GM19468 (cell line): ENCODE measurements around the gene MTUS2.

Experiments
- ATAC-seq: cut with Tn5 transposase; IDR thresholded peaks from one replicate; pipeline ENCODE4 v1.9.1; 2021; ENCODE audit warnings: mild to moderate bottlenecking, moderate library complexity, moderate number of reproducible peaks; ENCODE audit not compliant: unreplicated experiment; ENCODE audit errors: extremely low read depth

MTUS2 gene

DNA sequence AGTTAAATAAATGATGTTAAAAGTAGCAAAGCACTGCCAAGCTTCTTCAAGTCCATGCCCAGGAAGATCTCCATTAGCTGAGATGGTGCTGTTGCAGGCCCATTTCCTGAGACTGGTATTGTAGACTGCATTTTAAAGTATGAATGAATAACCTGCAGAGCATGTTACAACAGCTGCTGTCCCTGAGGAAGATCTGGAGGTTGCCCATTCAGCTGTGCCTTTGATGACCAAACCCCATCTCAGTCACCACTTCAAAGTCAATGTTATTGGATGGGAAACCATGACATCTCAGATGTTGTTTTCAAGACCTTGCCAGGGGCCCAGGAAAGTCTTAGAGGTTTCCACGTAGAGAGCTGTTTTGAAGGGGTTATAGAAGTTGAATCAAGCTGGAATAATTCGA lies 281.3 kb downstream of the MTUS2 start:
- ATAC-seq = no peak

- ATAC-seq = no peak
Observed at GRCh38 chr13:29101905-29102304, 281.8 kb downstream of the MTUS2 start.

GRCh38 chr13:29103065-29103800 lies 283.1 kb downstream of the MTUS2 start:
- ATAC-seq = no peak

DNA sequence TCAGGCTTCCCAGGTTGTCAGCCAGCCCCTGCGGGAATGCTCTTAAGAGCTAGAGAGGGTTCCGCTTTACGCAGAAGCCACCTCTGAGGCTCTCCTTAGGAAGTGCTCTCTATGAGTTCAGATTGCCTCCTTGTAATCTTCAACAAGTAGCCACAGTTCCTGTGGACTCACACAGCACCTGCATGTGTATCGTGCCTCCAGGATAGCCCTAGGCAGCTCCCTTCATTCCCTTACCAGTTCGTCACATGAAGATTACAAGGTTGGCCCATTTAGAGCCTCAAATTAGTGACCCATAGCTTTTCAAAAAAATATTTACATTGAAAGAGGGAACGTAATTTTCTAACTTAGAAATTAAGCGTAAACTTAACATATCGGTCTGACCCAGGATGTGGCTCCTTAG lies 284.3 kb downstream of the MTUS2 start:
- no peak for ATAC-seq

DNA sequence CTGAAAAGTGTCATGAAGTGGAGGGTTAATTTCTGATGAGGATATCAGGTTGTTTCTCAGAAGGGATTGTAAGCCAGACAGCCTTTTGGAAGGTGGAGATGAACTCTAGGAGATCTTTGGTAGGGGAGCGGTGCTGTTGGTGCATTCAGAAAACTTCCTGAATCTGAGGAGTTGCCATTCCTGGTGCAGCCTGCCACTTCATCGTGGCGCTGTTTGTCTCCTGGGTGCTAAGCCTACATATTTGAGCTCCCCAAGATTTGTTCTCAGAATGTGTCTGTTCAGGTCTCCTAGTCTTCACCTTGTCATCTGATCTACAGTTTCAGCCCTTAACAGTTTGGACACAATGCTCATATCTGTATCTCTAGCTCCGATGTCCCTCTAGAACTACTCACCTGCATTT lies 285.6 kb downstream of the MTUS2 start:
- ATAC-seq = no peak

DNA sequence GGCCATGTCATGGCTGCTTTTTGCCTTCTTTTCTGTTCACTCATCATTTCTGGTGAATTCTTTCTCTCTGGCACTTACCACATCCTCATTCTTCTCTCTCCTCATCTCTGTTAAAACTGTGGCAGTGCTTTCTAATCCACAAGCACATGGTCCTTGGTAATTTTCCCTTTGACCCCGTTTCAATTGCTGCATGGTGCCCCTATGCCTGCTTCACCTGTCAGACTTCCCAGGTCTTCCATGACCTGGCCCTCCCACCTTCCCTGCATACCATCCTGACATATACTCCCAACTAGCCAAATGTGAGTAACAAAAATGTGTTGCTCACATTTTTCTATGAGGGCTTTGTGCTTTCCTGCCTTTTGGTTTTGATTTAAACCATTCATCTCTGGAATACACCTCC lies 286.5 kb downstream of the MTUS2 start:
- ATAC-seq = no peak

GRCh38 chr13:29108068-29108786 lies 288.1 kb downstream of the MTUS2 start:
- ATAC-seq = no peak

GRCh38 chr13:29109987-29110386 lies 289.8 kb downstream of the MTUS2 start:
- ATAC-seq = no peak

GRCh38 chr13:29111446-29111845 lies 291.3 kb downstream of the MTUS2 start:
- ATAC-seq = no peak

DNA sequence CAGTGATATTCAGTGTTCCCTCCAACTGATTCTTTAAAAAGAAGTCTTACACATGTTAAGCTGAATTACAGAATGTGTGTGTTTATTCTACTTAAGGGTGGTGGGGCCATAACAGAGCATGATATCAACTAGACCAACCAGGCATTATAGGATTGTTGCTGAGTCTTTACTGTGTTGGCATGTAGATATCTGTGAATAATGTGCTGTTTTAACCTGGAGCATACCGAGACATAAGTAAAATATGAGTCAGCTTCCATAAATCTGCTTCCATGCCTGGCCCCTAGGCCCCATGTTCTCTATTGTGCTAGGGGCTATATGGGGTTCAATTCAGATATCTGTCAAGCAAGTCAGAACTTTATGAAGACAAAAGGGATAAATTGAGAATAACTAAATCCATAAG lies 295.7 kb downstream of the MTUS2 start:
- ATAC-seq = no peak

DNA sequence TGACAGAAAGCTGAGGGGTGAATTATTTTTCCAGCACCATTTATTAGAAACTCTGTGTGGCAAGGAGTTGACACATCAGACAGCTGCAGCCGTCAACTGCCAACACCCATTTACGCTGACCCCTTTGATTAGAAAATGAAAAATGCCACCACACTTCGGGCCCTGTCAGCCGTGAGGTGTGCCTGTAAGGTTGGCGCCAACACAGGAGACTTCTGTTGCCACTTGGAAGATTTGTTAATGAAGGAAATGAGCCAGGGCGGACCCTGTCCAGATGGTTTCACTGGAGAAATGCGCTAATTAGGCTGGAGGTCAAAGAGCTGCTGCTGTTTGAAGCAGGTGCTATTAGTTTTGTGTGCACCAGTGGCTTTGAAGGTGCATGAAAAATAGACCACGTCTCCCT lies 297.5 kb downstream of the MTUS2 start:
- ATAC-seq = no peak

- ATAC-seq = no peak
Observed at GRCh38 chr13:29118471-29118870, 298.3 kb downstream of the MTUS2 start.

DNA sequence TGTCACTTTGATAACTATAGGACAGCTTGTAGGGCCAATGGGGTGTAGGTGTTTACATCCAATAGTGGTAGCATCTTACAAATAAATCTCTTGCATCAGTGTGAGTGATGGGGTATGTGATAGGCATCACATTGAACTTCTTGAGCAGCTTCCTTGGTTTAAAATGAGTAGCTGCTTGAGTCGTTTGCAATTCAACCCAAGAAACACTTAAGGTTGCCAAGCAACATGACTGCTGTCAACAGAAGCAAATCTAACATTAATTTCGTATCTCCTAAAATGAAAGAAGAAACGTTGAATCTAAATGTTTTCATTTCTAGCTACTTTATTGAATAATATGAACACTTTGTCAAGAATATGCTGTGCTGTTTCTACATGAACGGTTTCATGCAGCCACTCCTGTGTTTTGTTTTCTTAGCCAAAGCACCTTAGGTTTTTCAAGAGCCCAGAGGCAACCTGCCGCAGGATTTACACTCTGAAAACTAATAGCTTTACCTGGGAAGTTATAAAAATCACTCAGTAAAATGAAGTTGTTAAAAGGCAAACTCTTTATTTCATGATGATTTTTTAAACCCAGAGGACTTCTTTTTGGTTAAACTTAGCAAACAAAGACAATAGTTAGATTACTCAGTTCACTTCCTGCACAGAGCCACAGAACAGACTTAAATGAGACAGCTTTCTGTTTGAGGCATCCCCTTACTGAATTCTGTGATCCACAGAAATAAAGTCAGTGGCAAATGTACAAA lies 305.2 kb downstream of the MTUS2 start:
- peak; percentile 17 for ATAC-seq

DNA sequence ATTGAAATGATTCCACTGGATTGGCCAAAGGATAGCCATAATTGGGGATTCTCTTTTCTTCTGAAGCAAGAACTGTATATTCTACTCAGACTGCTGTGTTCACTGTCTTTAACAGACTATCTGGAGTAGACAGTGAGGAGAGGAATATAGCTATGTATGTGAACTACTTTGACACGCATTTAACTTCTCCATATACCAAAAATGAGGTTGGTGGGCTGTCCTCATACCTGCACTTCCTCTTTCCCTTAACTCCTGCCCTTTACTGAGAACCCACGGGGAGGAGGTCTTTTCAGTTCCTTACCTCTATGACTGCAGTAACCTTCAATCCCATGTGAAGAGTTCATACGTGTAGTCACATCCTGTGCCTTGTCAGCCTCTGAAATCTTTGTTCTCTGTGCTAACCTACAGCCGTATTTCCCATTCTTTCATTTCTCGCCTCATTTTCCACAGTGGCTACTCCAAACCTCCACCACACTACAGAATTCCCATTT lies 305.8 kb downstream of the MTUS2 start:
- peak; percentile 30 for ATAC-seq

- no peak for ATAC-seq
Observed at GRCh38 chr13:29129616-29130015, 309.5 kb downstream of the MTUS2 start.

GRCh38 chr13:29131159-29131558 lies 311.0 kb downstream of the MTUS2 start:
- ATAC-seq = no peak

GRCh38 chr13:29131881-29132668 lies 311.9 kb downstream of the MTUS2 start:
- ATAC-seq = no peak

DNA sequence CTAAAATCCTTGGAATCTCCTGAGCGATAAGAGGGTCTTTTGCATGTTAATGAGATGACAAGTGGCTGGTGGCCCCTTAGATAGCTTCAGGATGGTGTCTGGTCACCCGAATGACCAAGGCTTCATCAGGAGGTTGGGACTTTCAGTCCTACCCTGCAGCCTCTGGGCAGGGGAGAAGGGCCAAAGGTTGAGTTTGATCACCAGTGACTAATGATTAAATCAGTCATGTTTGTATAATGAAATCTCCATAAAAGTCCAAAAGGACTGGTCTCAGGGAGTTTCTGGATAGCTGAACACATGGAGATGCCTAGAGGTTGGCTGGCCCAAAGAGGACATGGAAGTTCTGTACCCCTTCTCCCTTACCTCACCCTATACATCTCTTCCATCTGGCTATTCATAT lies 316.2 kb downstream of the MTUS2 start:
- ATAC-seq = no peak

- ATAC-seq = no peak
Observed at GRCh38 chr13:29137016-29137415, 316.9 kb downstream of the MTUS2 start.

DNA sequence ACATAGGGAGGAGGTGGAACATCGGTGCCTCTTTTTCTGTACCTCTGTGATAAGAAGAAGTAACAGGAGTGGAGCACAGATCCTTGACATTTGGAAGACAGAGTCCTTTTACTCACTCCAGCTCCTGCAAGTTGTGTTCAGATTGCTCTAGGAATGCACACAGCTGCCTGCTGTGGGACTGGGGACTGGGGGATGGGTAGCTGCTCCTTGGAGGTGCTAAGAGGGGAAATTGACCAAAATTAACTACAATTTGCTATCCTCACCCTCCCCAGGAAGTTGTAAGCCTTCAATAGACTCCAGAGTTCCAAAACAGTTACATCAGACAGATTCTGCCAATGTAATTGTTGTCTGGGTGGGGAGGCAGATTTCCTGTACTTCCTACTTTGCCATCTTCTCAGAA lies 317.9 kb downstream of the MTUS2 start:
- ATAC-seq = no peak
